Glomerular endothelial cell (primary cell): Measurements from ENCODE around the gene RIPPLY3. TPM values are rescaled to one million over a fixed set of nuclear protein-coding genes. Genes with fewer than 3 reads are reported as not detected.

Experiments
- DNase-seq: peaks from one replicate; pipeline ENCODE4 v3.0.0-alpha.2; 2011; ENCODE audit warnings: low read depth, low spot score; ENCODE audit errors: extremely low read depth
- total RNA-seq: library from RNA; depleted of rRNA; stranded (reverse); fragments of >200 nt; gene quantifications from 2 replicates; pipeline ENCODE4 v1.2.3, GENCODE V29; 2015

The RIPPLY3 gene
- total RNA-seq, 1 donor from 2014 or later = not detected

GRCh38 chr21:37055271-37055855, 48.9 kb downstream of the RIPPLY3 start:
- DNase-seq = no peak

- DNase-seq = no peak
Measured at GRCh38 chr21:37057614-37058013, 51.1 kb downstream of the RIPPLY3 start.

GRCh38 chr21:37058261-37058660, 51.8 kb downstream of the RIPPLY3 start:
- DNase-seq = no peak

- no peak for DNase-seq
Measured at GRCh38 chr21:37059181-37059580, 52.7 kb downstream of the RIPPLY3 start.

GRCh38 chr21:37060296-37060695, 53.8 kb downstream of the RIPPLY3 start:
- peak; percentile 41 for DNase-seq

GRCh38 chr21:37061926-37062592, 55.6 kb downstream of the RIPPLY3 start:
- no peak for DNase-seq

- no peak for DNase-seq
Measured at GRCh38 chr21:37062593-37062935, 56.1 kb downstream of the RIPPLY3 start.

- no peak for DNase-seq
Measured at GRCh38 chr21:37063433-37063832, 56.9 kb downstream of the RIPPLY3 start.

GRCh38 chr21:37064841-37065240, 58.3 kb downstream of the RIPPLY3 start:
- DNase-seq = no peak

- DNase-seq = no peak
Measured at GRCh38 chr21:37065561-37066177, 59.2 kb downstream of the RIPPLY3 start.

Other genes with a start within 250 kb of the RIPPLY3 start
- 12.3 and 18.2 TPM in 2 replicates for gene HLCS, start 40.0 kb upstream of the RIPPLY3 start, total RNA-seq
- gene PIGP, start 66.4 kb downstream of the RIPPLY3 start, total RNA-seq = 10.0 and 11.1 TPM in 2 replicates
- gene TTC3, start 66.6 kb downstream of the RIPPLY3 start, total RNA-seq = 144 and 155 TPM in 2 replicates